Tibial artery (tissue), 4 donors: Measurements from ENCODE around the gene TTC7B.
"Not testable (repeated sequence)": the region's sequence is repeated elsewhere in the genome, so short reads cannot be mapped to it uniquely, and the experiment has no call there.

ENCODE experiments used
- DNase-seq, 2 donors: peaks; one replicate each; pipeline ENCODE4 v3.0.0-alpha.2; 2019
- H3K27ac ChIP-seq, 2 donors: fragments of 200-600 bp; sonication (generic) in 1 of 2; 1 replicate in 1 of 2; 2 replicates in 1 of 2; pipeline ENCODE4 v1.5.1; 2018 to 2019; ENCODE audit warnings: mild to moderate bottlenecking in 1 of 2
- H3K27me3 ChIP-seq, 2 donors: fragments of 200-600 bp; sonication (generic) in 1 of 2; one replicate each; pipeline versions ENCODE4 v1.5.1 to v1.6.0; 2016 to 2019
- H3K36me3 ChIP-seq, 3 donors: fragments of 200-600 bp; sonication (generic) in 2 of 3; one replicate each; pipeline ENCODE4 v1.5.1; 2016 to 2019; ENCODE audit warnings: mild to moderate bottlenecking in 2 of 3
- H3K4me1 ChIP-seq, 4 donors: fragments of 200-600 bp; sonication (generic) in 2 of 4; 1 replicate in 3 of 4; 2 replicates in 1 of 4; pipeline ENCODE4 v1.5.1; 2016 to 2019
- H3K4me3 ChIP-seq, 2 donors: fragments of 200-600 bp; sonication (generic) in 1 of 2; 1 replicate in 1 of 2; 2 replicates in 1 of 2; pipeline ENCODE4 v1.5.1; 2018 to 2019; ENCODE audit warnings: mild to moderate bottlenecking in 2 of 2
- H3K9me3 ChIP-seq, 3 donors: fragments of 200-600 bp; sonication (generic) in 1 of 3; one replicate each; pipeline ENCODE4 v1.5.1; 2016 to 2019
- intact Hi-C: fragments of 100-400 bp; cut with DNase I; formaldehyde crosslinking; loops from one replicate; pipeline ENCODE4 v1.15.0; 2023; ENCODE audit warnings: low total_unique reads
- TF ChIP-seq, protein P1 (sequence below), 2 experiments: fragments of 200-600 bp in 1 of 2; fragments of 450-650 bp in 1 of 2; IDR thresholded peaks; one replicate each; pipeline ENCODE4 v1.5.1; 2017 to 2019; ENCODE audit warnings: antibody characterized with exemption in 2 of 2, mild to moderate bottlenecking in 1 of 2, moderate library complexity in 1 of 2

Gene TTC7B

DNA sequence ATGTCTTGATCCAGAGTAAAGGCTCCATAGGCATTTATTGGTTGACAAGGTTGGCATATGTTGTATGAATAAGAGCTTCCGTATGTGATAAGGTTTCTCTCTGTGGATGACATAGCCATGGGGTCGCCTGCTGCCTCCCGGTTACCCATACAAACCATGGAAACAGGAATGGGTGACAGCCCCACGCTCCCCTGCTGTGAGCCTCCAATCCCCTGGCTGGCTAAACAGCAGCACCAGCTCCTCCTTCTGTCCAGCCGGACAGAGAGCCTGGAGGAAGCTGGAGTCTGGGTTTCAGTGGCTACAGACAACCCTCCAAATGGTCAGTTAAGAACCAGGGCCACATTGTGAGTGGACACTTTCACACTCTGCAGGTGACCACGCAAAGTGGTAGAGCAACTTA, 288.3 kb downstream of the TTC7B start:
- H3K36me3 ChIP-seq: no peaks in the 10 kb centered on the region
- intact Hi-C loops: loop anchor here (10.0 kb wide), 2 partner anchors 147 to 223 kb away; no protein-coding TSS in a partner anchor
- no peak overlapping the region for H3K4me3 ChIP-seq
- H3K4me1 ChIP-seq: peaks cover 3 to 22% (median 19%) of the 10 kb centered on the region in 4 donors
- no peaks in the 10 kb centered on the region for H3K27me3 ChIP-seq
- DNase-seq: no peak
- TF ChIP-seq, protein P1, sequence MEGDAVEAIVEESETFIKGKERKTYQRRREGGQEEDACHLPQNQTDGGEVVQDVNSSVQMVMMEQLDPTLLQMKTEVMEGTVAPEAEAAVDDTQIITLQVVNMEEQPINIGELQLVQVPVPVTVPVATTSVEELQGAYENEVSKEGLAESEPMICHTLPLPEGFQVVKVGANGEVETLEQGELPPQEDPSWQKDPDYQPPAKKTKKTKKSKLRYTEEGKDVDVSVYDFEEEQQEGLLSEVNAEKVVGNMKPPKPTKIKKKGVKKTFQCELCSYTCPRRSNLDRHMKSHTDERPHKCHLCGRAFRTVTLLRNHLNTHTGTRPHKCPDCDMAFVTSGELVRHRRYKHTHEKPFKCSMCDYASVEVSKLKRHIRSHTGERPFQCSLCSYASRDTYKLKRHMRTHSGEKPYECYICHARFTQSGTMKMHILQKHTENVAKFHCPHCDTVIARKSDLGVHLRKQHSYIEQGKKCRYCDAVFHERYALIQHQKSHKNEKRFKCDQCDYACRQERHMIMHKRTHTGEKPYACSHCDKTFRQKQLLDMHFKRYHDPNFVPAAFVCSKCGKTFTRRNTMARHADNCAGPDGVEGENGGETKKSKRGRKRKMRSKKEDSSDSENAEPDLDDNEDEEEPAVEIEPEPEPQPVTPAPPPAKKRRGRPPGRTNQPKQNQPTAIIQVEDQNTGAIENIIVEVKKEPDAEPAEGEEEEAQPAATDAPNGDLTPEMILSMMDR (IDR thresholded peaks at IDR 0.05): no peak
- no peak overlapping the region for H3K27ac ChIP-seq
- no peaks in the 10 kb centered on the region for H3K9me3 ChIP-seq

GRCh38 chr14:90526536-90526935, 289.7 kb downstream of the TTC7B start:
- H3K27ac ChIP-seq, H3K27me3 ChIP-seq, H3K9me3 ChIP-seq, H3K4me3 ChIP-seq, DNase-seq, H3K36me3 ChIP-seq: not testable (repeated sequence)
- H3K4me1 ChIP-seq: peaks cover 6 to 36% (median 33%) of the 10 kb centered on the region in 4 donors
- intact Hi-C loops: loop anchor here (10.0 kb wide), 2 partner anchors 148 to 222 kb away; no protein-coding TSS in a partner anchor

- not testable (repeated sequence) for H3K36me3 ChIP-seq, H3K4me3 ChIP-seq, H3K9me3 ChIP-seq, H3K27me3 ChIP-seq, DNase-seq
- intact Hi-C loops: loop anchor here (10.0 kb wide), 2 partner anchors 149 to 221 kb away; no protein-coding TSS in a partner anchor
- peak overlapping the region; percentile 74 to 76 for H3K27ac ChIP-seq
- peaks cover 6 to 47% (median 43%) of the 10 kb centered on the region in 4 donors for H3K4me1 ChIP-seq
These were observed 290.7 kb downstream of the TTC7B start for GRCh38 chr14:90525353-90526028.

DNA sequence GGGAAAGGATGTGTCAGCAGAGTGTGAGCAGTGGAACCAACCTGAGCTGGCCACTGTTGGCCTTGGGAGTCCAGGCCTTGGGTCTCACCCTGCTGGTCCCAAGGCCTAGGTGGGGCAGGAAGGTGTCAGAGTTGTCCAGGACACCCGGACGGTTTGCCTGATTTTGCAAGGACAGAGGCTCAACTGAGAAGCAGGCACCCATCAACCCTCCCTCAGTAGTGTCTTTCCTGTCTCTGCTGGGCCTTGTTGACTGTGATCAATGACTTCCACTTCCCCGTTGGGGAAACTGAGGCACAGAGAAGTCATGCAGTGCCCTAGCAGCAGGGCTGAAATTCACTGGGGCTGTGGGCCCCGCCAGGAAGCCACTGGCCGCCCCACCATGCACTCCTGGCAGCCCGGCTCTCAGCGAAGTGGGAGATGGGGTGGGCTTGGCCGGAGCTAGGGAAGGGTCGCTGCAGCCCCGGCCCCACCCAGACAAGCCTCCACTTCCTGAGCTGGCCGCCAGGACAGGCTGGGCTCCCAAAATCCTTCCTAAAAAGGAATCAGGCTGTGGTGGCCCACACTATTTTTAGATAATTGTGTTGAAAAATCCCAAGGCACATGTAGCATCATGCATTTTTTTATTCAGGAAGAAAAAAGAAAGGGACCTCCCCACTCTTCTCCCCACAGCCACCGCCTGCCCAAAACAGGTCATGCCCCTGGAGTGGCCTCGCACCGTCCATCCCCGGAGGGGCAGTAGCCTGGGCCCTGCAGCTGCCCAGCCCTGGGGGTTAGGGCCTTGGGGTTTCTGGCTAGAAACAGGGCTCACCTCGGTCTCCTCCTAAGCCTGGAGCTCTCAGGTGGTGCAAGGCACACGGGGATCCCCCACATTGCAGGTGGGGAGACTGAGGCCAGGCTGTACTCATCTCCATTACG, 292.0 kb downstream of the TTC7B start:
- DNase-seq: no peak
- Histone ChIP-seq H3K27me3 (no peaks in the 10 kb centered on the region), H3K36me3 (no peaks in the 10 kb centered on the region), H3K27ac (peak overlapping the region; percentile 74 to 76), H3K9me3 (no peaks in the 10 kb centered on the region), H3K4me3 (no peak overlapping the region), H3K4me1 (peaks cover 6 to 51% (median 46%) of the 10 kb centered on the region in 4 donors)
- intact Hi-C loops: loop anchor here (5.0 to 10.0 kb wide), 3 partner anchors 127 to 219 kb away; partner anchors contain the start of gene CALM1
- TF ChIP-seq, protein P1 (IDR thresholded peaks at IDR 0.05): peak; percentile 51 to 65

- Histone ChIP-seq H3K4me1 (peaks cover 6 to 58% (median 49%) of the 10 kb centered on the region in 4 donors), H3K9me3 (no peaks in the 10 kb centered on the region), H3K27me3 (no peaks in the 10 kb centered on the region), H3K27ac (peak overlapping the region; percentile 74 to 76), H3K4me3 (no peak overlapping the region), H3K36me3 (no peaks in the 10 kb centered on the region)
- intact Hi-C loops: loop anchor here (5.0 to 10.0 kb wide), 3 partner anchors 126 to 219 kb away; partner anchors contain the start of gene CALM1
- TF ChIP-seq, protein P1 (IDR thresholded peaks at IDR 0.05): no peak
- no peak for DNase-seq
These were observed 292.7 kb downstream of the TTC7B start for GRCh38 chr14:90523544-90523943.

GRCh38 chr14:90522571-90523191, 293.5 kb downstream of the TTC7B start:
- peak; percentile 59 to 93 for DNase-seq
- H3K36me3 ChIP-seq: no peaks in the 10 kb centered on the region
- H3K4me1 ChIP-seq: peaks cover 6 to 66% (median 52%) of the 10 kb centered on the region in 4 donors
- H3K9me3 ChIP-seq: no peaks in the 10 kb centered on the region
- intact Hi-C loops: loop anchor here (5.0 to 10.0 kb wide), 3 partner anchors 125 to 218 kb away; partner anchors contain the start of gene CALM1
- peak overlapping the region in 1 of 2 donors; percentile 14 for H3K4me3 ChIP-seq
- TF ChIP-seq, protein P1 (IDR thresholded peaks at IDR 0.05): no peak
- H3K27ac ChIP-seq: peak overlapping the region; percentile 74 to 76
- H3K27me3 ChIP-seq: no peaks in the 10 kb centered on the region
